Neuronal stem cell (in vitro differentiated cells): ENCODE data around the gene LMF1.

Experiments used
- DNase-seq: peaks from one replicate; pipeline ENCODE4 v3.0.0-alpha.2; 2013; ENCODE audit warnings: low spot score
- H2AFZ ChIP-seq: one replicate; pipeline ENCODE4 v1.6.1; 2013; ENCODE audit warnings: mild to moderate bottlenecking, low read length, inconsistent platforms
- H2AK5ac ChIP-seq: 2 replicates; pipeline ENCODE4 v1.6.1; 2013; ENCODE audit warnings: low read depth, mild to moderate bottlenecking, inconsistent platforms, low read length, moderate library complexity, mixed read lengths
- H2BK120ac ChIP-seq: 2 replicates; pipeline ENCODE4 v1.6.1; 2013; ENCODE audit warnings: low read depth, mild to moderate bottlenecking, inconsistent platforms, low read length, moderate library complexity, mixed read lengths
- H2BK12ac ChIP-seq: one replicate; pipeline ENCODE4 v1.6.1; 2013; ENCODE audit warnings: low read length, inconsistent platforms
- H2BK15ac ChIP-seq: 2 replicates; pipeline ENCODE4 v1.6.1; 2013; ENCODE audit warnings: mild to moderate bottlenecking, low read length, inconsistent platforms, mixed read lengths
- H2BK5ac ChIP-seq: one replicate; pipeline ENCODE4 v1.6.1; 2013; ENCODE audit warnings: inconsistent platforms, mild to moderate bottlenecking, low read length, moderate library complexity
- H3K14ac ChIP-seq: one replicate; pipeline ENCODE4 v1.6.1; 2013; ENCODE audit warnings: low read length, inconsistent platforms
- H3K18ac ChIP-seq: 2 replicates; pipeline ENCODE4 v1.6.1; 2013; ENCODE audit warnings: low read length, inconsistent platforms
- H3K23ac ChIP-seq: 2 replicates; pipeline ENCODE4 v1.6.1; 2013; ENCODE audit warnings: low read depth, mild to moderate bottlenecking, mixed read lengths, low read length, inconsistent platforms; ENCODE audit not compliant: poor library complexity
- H3K27ac ChIP-seq: replicated peaks from 3 replicates; pipeline ENCODE4 v1.5.1; 2013; ENCODE audit warnings: low read length, inconsistent platforms
- H3K27me3 ChIP-seq, 3 experiments: 2 replicates each; pipeline ENCODE4 v1.6.1; 2013; ENCODE audit warnings: low read length in 3 of 3, mild to moderate bottlenecking in 2 of 3, inconsistent platforms in 1 of 3, low read depth in 1 of 3, mixed read lengths in 1 of 3, moderate library complexity in 1 of 3; ENCODE audit not compliant: control insufficient read depth in 3 of 3, insufficient read depth in 3 of 3
- H3K36me3 ChIP-seq, 2 donors: replicated peaks in 1 of 2; 2 replicates each; pipeline ENCODE4 v1.6.1; 2013; ENCODE audit warnings: low read length in 2 of 2; ENCODE audit not compliant: control insufficient read depth in 2 of 2, insufficient read depth in 2 of 2
- H3K4ac ChIP-seq: 2 replicates; pipeline ENCODE4 v1.6.1; 2013; ENCODE audit warnings: inconsistent platforms, mild to moderate bottlenecking, low read length, moderate library complexity
- H3K4me1 ChIP-seq, 2 donors: 1 replicate in 1 of 2; 2 replicates in 1 of 2; pipeline ENCODE4 v1.6.1; 2013; ENCODE audit warnings: low read length in 2 of 2, low read depth in 1 of 2; ENCODE audit not compliant: control insufficient read depth in 2 of 2, insufficient read depth in 1 of 2
- H3K4me2 ChIP-seq: one replicate; pipeline ENCODE4 v1.6.1; 2013; ENCODE audit warnings: mild to moderate bottlenecking, low read length, inconsistent platforms; ENCODE audit not compliant: insufficient read depth, poor library complexity, severe bottlenecking
- H3K4me3 ChIP-seq, 2 donors: 2 replicates each; pipeline ENCODE4 v1.5.1; 2013; ENCODE audit warnings: low read length in 2 of 2, mild to moderate bottlenecking in 2 of 2, inconsistent platforms in 1 of 2, moderate library complexity in 1 of 2
- H3K79me1 ChIP-seq: one replicate; pipeline ENCODE4 v1.6.1; 2013; ENCODE audit warnings: low read depth, mild to moderate bottlenecking, inconsistent platforms, low read length, moderate library complexity
- H3K9ac ChIP-seq: one replicate; pipeline ENCODE4 v1.6.1; 2013; ENCODE audit warnings: mild to moderate bottlenecking, low read depth, low read length, inconsistent platforms; ENCODE audit not compliant: poor library complexity
- H3K9me3 ChIP-seq, 2 donors: replicated peaks in 1 of 2; 2 replicates each; pipeline versions ENCODE3 to v1.6.1; 2013; ENCODE audit warnings: low read length in 2 of 2, mild to moderate bottlenecking in 2 of 2, inconsistent platforms in 1 of 2, low read depth in 1 of 2, mixed read lengths in 1 of 2, moderate library complexity in 1 of 2; ENCODE audit not compliant: control insufficient read depth in 2 of 2, insufficient read depth in 1 of 2
- H4K8ac ChIP-seq: one replicate; pipeline ENCODE4 v1.6.1; 2013; ENCODE audit warnings: low read depth, mild to moderate bottlenecking, inconsistent platforms, low read length, moderate library complexity
- H4K91ac ChIP-seq: one replicate; pipeline ENCODE4 v1.6.1; 2013; ENCODE audit warnings: low read length, low read depth, mild to moderate bottlenecking, inconsistent platforms; ENCODE audit not compliant: poor library complexity
- WGBS, 2 donors: extraction: QIAGEN DNeasy Blood & Tissue Kit; methylation state at CpG; one replicate each; pipeline ENCODE4 v1.1.7; 2013; ENCODE audit warnings: missing lambda C conversion rate in 2 of 2, mixed read lengths in 1 of 2; ENCODE audit not compliant: insufficient read length in 2 of 2, insufficient replicate concordance in 1 of 2; ENCODE audit errors: extremely low coverage in 2 of 2; 5-methylcytosine and 5-hydroxymethylcytosine counted together

The LMF1 gene

GRCh38 chr16:977896-978295, 7.1 kb upstream of the LMF1 start:
- H3K4me2 ChIP-seq: peak overlapping the region; percentile 11
- peak overlapping the region; percentile 52 for H3K23ac ChIP-seq
- peak overlapping the region in 1 of 2 donors; percentile 62 for H3K4me3 ChIP-seq
- no peak overlapping the region for H2BK5ac ChIP-seq
- H3K9me3 ChIP-seq: peaks cover 0 to 1% of the 10 kb centered on the region in 2 donors
- no peak overlapping the region for H2AFZ ChIP-seq
- H3K79me1 ChIP-seq: peaks cover 4% of the 10 kb centered on the region
- no peak overlapping the region for H3K4ac ChIP-seq
- no peak overlapping the region for H2BK120ac ChIP-seq
- H3K18ac ChIP-seq: peak overlapping the region; percentile 13
- H3K27me3 ChIP-seq: peaks cover 9 to 39% (median 11%) of the 10 kb centered on the region in 3 experiments
- no peaks in the 10 kb centered on the region for H3K36me3 ChIP-seq
- H2AK5ac ChIP-seq: peak overlapping the region; percentile 96
- H4K91ac ChIP-seq: peak overlapping the region; percentile 72
- no peak overlapping the region for H2BK15ac ChIP-seq
- 67 to 100% methylated on average over 2 to 6 of the region's 8 CpGs for WGBS, 2 donors
- H3K4me1 ChIP-seq: peaks cover 9 to 14% of the 10 kb centered on the region in 2 donors
- H2BK12ac ChIP-seq: peak overlapping the region; percentile 97
- H3K9ac ChIP-seq: no peak overlapping the region
- no peak overlapping the region for H4K8ac ChIP-seq
- H3K27ac ChIP-seq: no peak overlapping the region
- peak overlapping the region; percentile 31 for H3K14ac ChIP-seq
- no peak for DNase-seq

DNA sequence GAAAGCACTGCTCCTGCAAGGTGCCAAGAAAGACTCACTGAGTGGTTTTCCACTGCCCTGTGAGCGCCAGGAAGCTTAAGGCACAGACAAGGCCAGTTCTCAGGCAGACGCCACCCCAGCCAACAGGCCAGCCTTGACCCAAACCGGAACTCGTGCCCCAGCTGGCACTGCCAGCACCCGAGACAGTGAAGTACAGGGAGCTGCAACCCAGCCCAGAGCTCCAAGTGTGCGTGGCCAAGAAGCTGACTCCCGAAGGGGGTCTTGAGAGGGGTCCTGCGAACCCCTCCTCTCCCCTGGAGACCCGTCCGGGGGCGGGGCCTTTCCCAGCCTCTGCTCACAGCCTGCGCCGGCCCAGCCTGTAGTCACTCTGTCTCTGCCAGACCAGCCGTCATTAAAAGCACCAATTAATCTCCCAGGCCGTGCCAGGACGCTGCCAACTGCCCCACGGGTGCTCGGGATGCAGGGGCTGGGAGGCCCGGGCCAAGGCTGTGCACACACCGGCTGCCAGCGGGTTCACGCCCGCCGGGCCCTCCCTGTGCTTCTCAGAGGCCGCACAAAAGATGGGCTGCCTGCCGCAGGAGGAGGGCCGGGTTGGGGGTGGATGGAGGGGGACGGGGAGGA, 6.4 kb upstream of the LMF1 start:
- Histone ChIP-seq H3K23ac (peak overlapping the region; percentile 52), H2BK120ac (peak overlapping the region; percentile 75), H4K91ac (no peak overlapping the region), H2BK12ac (peak overlapping the region; percentile 97), H3K9me3 (peaks cover 0 to 1% of the 10 kb centered on the region in 2 donors), H3K9ac (no peak overlapping the region), H4K8ac (no peak overlapping the region), H3K27ac (no peak overlapping the region), H3K36me3 (no peaks in the 10 kb centered on the region), H2AK5ac (peak overlapping the region; percentile 96), H3K4ac (no peak overlapping the region), H3K4me1 (peaks cover 8 to 16% of the 10 kb centered on the region in 2 donors), H3K18ac (peak overlapping the region; percentile 70), H2BK15ac (peak overlapping the region; percentile 27), H2AFZ (no peak overlapping the region), H3K14ac (peak overlapping the region; percentile 87), H2BK5ac (peak overlapping the region; percentile 42), H3K27me3 (peaks cover 2 to 32% (median 6%) of the 10 kb centered on the region in 3 experiments), H3K4me3 (no peak overlapping the region), H3K4me2 (no peak overlapping the region), H3K79me1 (peaks cover 3% of the 10 kb centered on the region)
- DNase-seq: no peak
- no CpG with 5 or more reads among the region's 28 CpGs for WGBS, 2 donors

GRCh38 chr16:976389-976931, 5.7 kb upstream of the LMF1 start:
- Histone ChIP-seq H3K18ac (peak overlapping the region; percentile 39), H3K4me3 (no peak overlapping the region), H4K91ac (no peak overlapping the region), H3K14ac (peak overlapping the region; percentile 25), H3K9me3 (peaks cover 1 to 2% of the 10 kb centered on the region in 2 donors), H2BK120ac (no peak overlapping the region), H2AFZ (no peak overlapping the region), H3K36me3 (no peaks in the 10 kb centered on the region), H3K4me1 (peaks cover 7 to 17% of the 10 kb centered on the region in 2 donors), H3K4ac (no peak overlapping the region), H3K4me2 (no peak overlapping the region), H3K27ac (no peak overlapping the region), H3K9ac (no peak overlapping the region), H2AK5ac (peak overlapping the region; percentile 50), H2BK12ac (peak overlapping the region; percentile 80), H4K8ac (no peak overlapping the region), H3K79me1 (no peaks in the 10 kb centered on the region), H2BK15ac (peak overlapping the region; percentile 88), H3K27me3 (peaks cover 0 to 29% (median 2%) of the 10 kb centered on the region in 3 experiments), H2BK5ac (peak overlapping the region; percentile 42), H3K23ac (no peak overlapping the region)
- no CpG with 5 or more reads among the region's 24 CpGs for WGBS, 2 donors
- DNase-seq: no peak

- Histone ChIP-seq H3K4ac (no peak overlapping the region), H2BK120ac (no peak overlapping the region), H3K27me3 (peaks cover 0 to 31% (median 1%) of the 10 kb centered on the region in 3 experiments), H3K36me3 (no peaks in the 10 kb centered on the region), H2BK5ac (no peak overlapping the region), H3K9ac (no peak overlapping the region), H4K91ac (no peak overlapping the region), H2BK15ac (no peak overlapping the region), H3K4me1 (peaks cover 7 to 21% of the 10 kb centered on the region in 2 donors), H3K18ac (no peak overlapping the region), H3K23ac (no peak overlapping the region), H3K14ac (no peak overlapping the region), H2BK12ac (no peak overlapping the region), H3K4me2 (no peak overlapping the region), H3K4me3 (no peak overlapping the region), H2AFZ (no peak overlapping the region), H3K27ac (no peak overlapping the region), H4K8ac (no peak overlapping the region), H3K79me1 (no peaks in the 10 kb centered on the region), H2AK5ac (peak overlapping the region; percentile 97), H3K9me3 (peaks cover 1 to 4% of the 10 kb centered on the region in 2 donors)
- no peak for DNase-seq
- no CpG with 5 or more reads among the region's 12 CpGs for WGBS, 2 donors
These were observed 4.5 kb upstream of the LMF1 start for GRCh38 chr16:975291-975690.
